ENCODE measurements around the gene CPB2. TPM values are rescaled to one million over a fixed set of nuclear protein-coding genes. Genes with fewer than 3 reads are reported as not detected.

The CPB2 gene
- total RNA-seq, 2 donors from 2014 or later: not detected

DNA sequence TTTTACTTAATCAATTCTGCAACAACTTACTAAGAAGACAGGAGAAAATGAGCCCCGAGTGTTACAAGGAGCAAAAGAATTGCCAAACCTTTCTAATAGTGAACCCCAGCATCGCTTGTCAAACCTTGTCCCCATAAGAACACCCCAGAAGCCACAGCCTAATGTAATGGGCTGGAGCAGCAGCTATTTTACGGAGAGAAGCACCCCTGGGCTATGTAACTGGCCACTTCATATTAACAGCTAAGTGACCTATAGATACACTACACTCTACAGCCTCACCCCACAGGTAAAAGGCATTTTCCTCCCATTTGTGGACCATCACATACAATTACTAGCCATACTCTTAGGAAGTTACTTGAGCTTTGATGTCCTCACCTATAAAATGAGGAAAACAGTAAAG is 27.3 kb upstream of the CPB2 start:
- Histone ChIP-seq H3K4me3 (ENCODE audit: low read length) (no peak overlapping the region), H3K4me1 (ENCODE audit: control insufficient read depth, insufficient read depth, low read length) (no peaks in the 10 kb centered on the region), H3K9ac (ENCODE audit: extremely low read depth, low read length, poor library complexity, severe bottlenecking) (no peak overlapping the region), H3K36me3 (ENCODE audit: control insufficient read depth, insufficient read depth, low read length) (no peaks in the 10 kb centered on the region), H3K27ac (ENCODE audit: low read depth, low read length) (no peak overlapping the region), H3K9me3 (ENCODE audit: control insufficient read depth, low read length) (no peaks in the 10 kb centered on the region), H3K27me3 (ENCODE audit: control insufficient read depth, insufficient read depth, low read length, poor library complexity, severe bottlenecking) (no peaks in the 10 kb centered on the region)
- Mint-ChIP-seq H3K4me1 (peaks cover 5% of the 10 kb centered on the region), H3K27ac (no peak overlapping the region), H3K4me3 (no peak overlapping the region), H3K27me3 (ENCODE audit: insufficient read depth) (no peaks in the 10 kb centered on the region), H3K9me3 (no peaks in the 10 kb centered on the region), H3K36me3 (ENCODE audit: low read depth) (no peaks in the 10 kb centered on the region)
- 80 to 92% methylated on average over 1 to 3 of the region's 3 CpGs for WGBS, 2 experiments (ENCODE audit: insufficient coverage in 1 of 2, insufficient read length in 1 of 2)
- DNase-seq: no peak
- TF ChIP-seq, protein P1, sequence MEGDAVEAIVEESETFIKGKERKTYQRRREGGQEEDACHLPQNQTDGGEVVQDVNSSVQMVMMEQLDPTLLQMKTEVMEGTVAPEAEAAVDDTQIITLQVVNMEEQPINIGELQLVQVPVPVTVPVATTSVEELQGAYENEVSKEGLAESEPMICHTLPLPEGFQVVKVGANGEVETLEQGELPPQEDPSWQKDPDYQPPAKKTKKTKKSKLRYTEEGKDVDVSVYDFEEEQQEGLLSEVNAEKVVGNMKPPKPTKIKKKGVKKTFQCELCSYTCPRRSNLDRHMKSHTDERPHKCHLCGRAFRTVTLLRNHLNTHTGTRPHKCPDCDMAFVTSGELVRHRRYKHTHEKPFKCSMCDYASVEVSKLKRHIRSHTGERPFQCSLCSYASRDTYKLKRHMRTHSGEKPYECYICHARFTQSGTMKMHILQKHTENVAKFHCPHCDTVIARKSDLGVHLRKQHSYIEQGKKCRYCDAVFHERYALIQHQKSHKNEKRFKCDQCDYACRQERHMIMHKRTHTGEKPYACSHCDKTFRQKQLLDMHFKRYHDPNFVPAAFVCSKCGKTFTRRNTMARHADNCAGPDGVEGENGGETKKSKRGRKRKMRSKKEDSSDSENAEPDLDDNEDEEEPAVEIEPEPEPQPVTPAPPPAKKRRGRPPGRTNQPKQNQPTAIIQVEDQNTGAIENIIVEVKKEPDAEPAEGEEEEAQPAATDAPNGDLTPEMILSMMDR (conservative IDR thresholded peaks at IDR 0.05): no peak

DNA sequence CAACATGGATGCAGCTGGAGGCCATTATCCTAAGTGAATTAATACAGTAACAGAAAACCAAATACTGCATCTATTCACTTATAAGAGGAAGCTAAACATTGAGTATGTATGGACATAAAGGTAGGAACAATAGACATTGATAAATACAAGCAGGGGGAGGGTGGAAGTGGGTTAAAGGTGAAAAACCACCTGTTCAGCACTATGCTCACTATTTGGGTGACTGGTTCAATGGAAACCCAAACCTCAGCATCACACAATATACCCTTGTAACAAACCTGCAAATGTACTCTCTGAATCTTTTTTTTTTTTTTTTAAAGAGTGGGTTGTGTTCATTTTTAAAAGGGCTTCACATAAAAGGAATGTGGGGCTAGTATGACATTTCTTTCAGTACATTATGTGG is 26.9 kb upstream of the CPB2 start:
- Histone ChIP-seq H3K27me3 (ENCODE audit: control insufficient read depth, insufficient read depth, low read length, poor library complexity, severe bottlenecking) (no peaks in the 10 kb centered on the region), H3K9me3 (ENCODE audit: control insufficient read depth, low read length) (no peaks in the 10 kb centered on the region), H3K9ac (ENCODE audit: extremely low read depth, low read length, poor library complexity, severe bottlenecking) (no peak overlapping the region), H3K4me1 (ENCODE audit: control insufficient read depth, insufficient read depth, low read length) (no peaks in the 10 kb centered on the region), H3K36me3 (ENCODE audit: control insufficient read depth, insufficient read depth, low read length) (no peaks in the 10 kb centered on the region), H3K4me3 (ENCODE audit: low read length) (no peak overlapping the region), H3K27ac (ENCODE audit: low read depth, low read length) (no peak overlapping the region)
- TF ChIP-seq, protein P1 (conservative IDR thresholded peaks at IDR 0.05): no peak
- H3K36me3 Mint-ChIP-seq (ENCODE audit: low read depth): no peaks in the 10 kb centered on the region
- H3K27me3 Mint-ChIP-seq (ENCODE audit: insufficient read depth): no peaks in the 10 kb centered on the region
- H3K9me3 Mint-ChIP-seq: no peaks in the 10 kb centered on the region
- no peak for DNase-seq
- no peak overlapping the region for H3K4me3 Mint-ChIP-seq
- H3K27ac Mint-ChIP-seq: no peak overlapping the region
- H3K4me1 Mint-ChIP-seq: peaks cover 5% of the 10 kb centered on the region

DNA sequence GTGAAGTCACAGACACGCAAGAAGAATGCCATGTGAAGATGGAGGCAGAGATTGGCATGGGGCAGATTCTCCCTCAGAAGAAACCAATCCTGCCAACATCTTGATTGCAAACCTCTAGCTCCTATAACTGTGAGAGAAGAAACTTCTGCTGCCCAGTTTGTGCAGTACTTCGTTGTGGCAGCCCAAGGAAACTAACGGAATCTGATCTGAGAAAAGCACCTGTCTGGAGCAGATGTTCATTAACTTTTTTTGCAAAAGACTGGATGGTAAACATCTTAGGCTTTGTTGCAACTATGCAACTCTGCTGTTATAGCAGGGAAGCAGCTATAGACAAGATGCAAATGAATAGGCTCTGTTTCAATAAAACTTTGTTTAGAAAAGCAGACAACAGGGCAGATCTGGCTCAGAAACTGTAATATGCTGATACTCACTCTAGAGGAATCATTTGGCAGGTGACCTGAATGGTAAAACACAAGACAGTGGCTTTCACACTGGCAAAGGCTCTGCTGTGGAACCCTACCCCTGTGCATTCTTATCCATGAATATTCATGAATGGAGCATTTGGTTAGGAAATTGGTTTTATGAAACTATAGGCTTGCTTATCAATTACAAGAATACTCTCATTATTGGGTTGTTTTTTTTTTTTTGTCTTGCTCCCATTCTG is 25.3 kb upstream of the CPB2 start:
- H3K4me3 Mint-ChIP-seq: no peak overlapping the region
- 88 to 95% methylated on average over 3 of the region's 3 CpGs for WGBS, 2 experiments (ENCODE audit: insufficient coverage in 1 of 2, insufficient read length in 1 of 2)
- Histone ChIP-seq H3K4me1 (ENCODE audit: control insufficient read depth, insufficient read depth, low read length) (no peaks in the 10 kb centered on the region), H3K9ac (ENCODE audit: extremely low read depth, low read length, poor library complexity, severe bottlenecking) (no peak overlapping the region), H3K27ac (ENCODE audit: low read depth, low read length) (no peak overlapping the region), H3K27me3 (ENCODE audit: control insufficient read depth, insufficient read depth, low read length, poor library complexity, severe bottlenecking) (no peaks in the 10 kb centered on the region), H3K9me3 (ENCODE audit: control insufficient read depth, low read length) (no peaks in the 10 kb centered on the region), H3K4me3 (ENCODE audit: low read length) (no peak overlapping the region), H3K36me3 (ENCODE audit: control insufficient read depth, insufficient read depth, low read length) (no peaks in the 10 kb centered on the region)
- H3K9me3 Mint-ChIP-seq: no peaks in the 10 kb centered on the region
- TF ChIP-seq, protein P1 (conservative IDR thresholded peaks at IDR 0.05): no peak
- no peak for DNase-seq
- no peaks in the 10 kb centered on the region for H3K27me3 Mint-ChIP-seq (ENCODE audit: insufficient read depth)
- H3K4me1 Mint-ChIP-seq: peaks cover under 1% of the 10 kb centered on the region
- no peaks in the 10 kb centered on the region for H3K36me3 Mint-ChIP-seq (ENCODE audit: low read depth)
- H3K27ac Mint-ChIP-seq: no peak overlapping the region
